Measurements from ENCODE around the gene ECT2L. TPM values are rescaled to one million over a fixed set of nuclear protein-coding genes. Genes with fewer than 3 reads are reported as not detected.
A peak's percentile ranks its signal among the peaks of the same experiment; 100 is the strongest.

The ECT2L gene
- polyA plus RNA-seq (ENCODE audit: insufficient read length in 4 of 4) = under 1 TPM; 0.19 to 0.60 (median 0.27) TPM

- DNase-seq (ENCODE audit: low read depth in 4 of 4, low spot score in 3 of 4) = no peak
These were observed at the start of gene ECT2L for GRCh38 chr6:138795809-138796603. TSS of gene ECT2L (plus strand) at chr6:138796087. CDS start at chr6:138813275, 17,188 bp downstream.

GRCh38 chr6:138752017-138752416 lies 43.9 kb upstream of the ECT2L start:
- DNase-seq (ENCODE audit: low read depth in 4 of 4, low spot score in 3 of 4) = no peak

- DNase-seq (ENCODE audit: low read depth in 4 of 4, low spot score in 3 of 4) = no peak
These were observed 38.8 kb upstream of the ECT2L start for GRCh38 chr6:138757136-138757535.

DNA sequence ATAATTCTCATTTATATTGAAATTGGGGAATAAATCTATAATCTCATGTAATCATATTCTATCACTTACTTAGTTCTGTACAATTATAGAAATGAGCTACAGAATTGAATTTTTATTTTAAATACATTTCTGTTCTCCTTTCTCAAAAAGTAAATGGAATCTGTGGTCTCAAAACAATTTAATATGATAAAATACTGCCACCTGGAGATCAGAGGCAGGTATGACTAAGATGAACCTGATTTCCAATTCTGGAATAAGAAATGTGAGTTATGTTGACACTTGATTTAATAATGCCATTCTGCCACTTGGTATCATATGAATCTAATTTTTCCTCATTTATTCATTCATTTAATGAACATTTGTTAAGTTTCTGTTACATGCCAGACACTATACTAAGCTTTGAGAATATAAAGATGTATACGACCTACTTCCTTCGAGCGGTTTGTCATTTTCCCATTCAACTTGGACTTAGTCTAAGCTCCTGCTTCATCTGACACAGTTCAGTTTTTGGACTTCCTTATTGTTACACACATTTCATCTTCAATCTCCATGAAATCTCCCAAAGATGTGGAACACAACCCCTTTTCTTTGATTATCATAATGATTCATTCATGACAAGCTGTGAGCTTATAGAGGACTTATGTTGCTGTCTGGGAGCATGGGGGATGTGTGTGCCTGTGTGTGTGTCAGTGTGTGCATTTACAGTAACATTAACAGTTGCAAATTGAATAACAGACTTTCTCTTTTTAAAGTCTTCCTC lies 29.8 kb upstream of the ECT2L start:
- DNase-seq (ENCODE audit: low read depth in 4 of 4, low spot score in 3 of 4) = peak in 1 of 4 donors; percentile 22

GRCh38 chr6:138769102-138769676 lies 26.7 kb upstream of the ECT2L start:
- no peak for DNase-seq (ENCODE audit: low read depth in 4 of 4, low spot score in 3 of 4)

DNA sequence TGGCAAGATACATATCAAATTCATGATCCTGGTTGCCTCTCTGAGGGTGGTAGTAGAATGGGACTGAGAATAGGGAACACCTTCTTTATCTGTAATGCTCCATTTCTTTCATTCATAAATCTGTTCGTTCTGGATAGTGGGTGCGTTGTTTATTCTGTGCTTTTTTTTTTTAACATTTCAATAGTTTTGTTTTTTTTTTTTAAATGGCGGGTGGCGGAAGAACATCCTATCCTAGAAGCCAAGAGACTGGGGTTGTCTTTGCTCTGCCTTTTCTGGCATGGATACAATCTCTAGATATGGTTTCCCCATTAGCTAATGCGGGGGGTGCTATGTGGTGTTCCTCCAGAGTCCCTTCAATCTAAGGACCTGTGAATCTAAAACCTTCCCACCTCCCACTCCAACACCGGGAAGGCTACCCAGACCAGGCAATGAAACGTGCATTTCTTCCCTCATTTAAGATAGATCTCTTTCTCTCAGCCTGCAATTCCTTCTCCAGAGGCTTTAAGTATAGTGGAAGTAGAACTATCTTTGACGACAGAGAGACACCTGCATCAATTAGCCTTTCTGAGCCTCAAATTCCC lies 23.2 kb upstream of the ECT2L start:
- no peak for DNase-seq (ENCODE audit: low read depth in 4 of 4, low spot score in 3 of 4)

DNA sequence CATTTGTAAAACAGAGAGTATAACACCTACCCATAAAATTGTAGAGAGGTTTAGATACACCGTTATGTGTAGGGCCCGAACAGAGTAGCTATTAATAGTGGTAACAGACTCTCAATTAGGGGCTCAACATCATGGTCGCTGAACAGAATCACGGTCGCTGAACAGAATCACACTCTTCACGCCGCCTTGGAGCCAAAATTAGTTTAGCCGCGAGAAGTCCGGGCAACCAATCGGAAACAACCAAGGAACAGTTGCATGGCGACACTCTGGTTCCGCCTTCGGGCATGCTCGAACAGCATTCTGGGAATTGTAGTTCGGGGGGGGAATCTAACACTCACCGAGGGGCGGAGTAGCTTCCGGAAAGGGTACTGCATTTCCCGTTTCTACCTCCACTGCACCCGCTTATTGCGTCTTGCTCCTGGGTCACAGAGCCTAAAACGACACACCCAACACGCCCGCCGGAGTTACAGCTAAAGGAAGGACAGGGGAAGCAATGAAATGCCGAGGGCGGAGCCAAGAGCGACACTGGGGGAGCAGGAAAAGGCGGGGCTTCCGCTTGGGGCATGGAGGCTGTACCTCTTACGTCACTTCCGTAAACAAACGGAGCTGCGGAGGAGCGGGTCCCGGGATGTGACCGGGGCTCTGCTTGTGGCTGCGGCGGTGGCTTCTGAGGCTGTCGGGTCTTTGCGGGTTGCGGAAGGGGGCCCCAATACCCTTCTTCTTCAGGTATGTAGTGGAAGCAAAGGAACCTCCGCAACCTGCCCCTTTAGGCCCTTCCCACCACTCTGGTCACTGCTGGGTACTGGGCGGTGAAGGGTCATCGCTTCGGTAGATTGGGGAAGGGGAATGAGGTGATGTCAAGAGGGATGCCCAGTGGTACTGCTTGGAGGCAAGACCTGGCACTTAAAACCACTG lies 22.5 kb upstream of the ECT2L start, which contains the start of gene CCDC28A:
Gene CCDC28A (plus strand): TSS at position 593 of the 915 bp plus-strand sequence. CDS start 2,352 bp downstream, outside the sequence.
- peak; percentile 91 to 96 (median 94) for DNase-seq (ENCODE audit: low read depth in 4 of 4, low spot score in 3 of 4)

- no peak for DNase-seq (ENCODE audit: low read depth in 4 of 4, low spot score in 3 of 4)
These were observed 21.5 kb upstream of the ECT2L start for GRCh38 chr6:138774370-138774769.

DNA sequence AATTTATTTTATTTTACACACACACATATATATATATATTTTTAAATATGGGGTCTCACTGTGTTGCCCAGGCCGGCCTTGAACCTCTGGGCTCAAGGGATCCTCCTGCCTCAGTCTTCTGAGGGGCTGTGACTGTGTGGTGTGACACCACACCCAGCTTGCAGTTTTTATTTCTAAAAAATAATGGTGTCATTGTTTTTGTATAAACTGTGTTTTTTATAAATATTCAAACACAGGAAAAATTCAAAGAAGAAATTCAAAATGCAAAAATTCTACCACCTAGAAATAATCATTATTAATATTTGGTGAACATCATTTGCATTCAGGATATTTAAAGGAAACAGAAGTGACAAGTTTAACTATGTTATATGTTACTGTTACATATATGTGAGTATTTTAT lies 19.2 kb upstream of the ECT2L start:
- no peak for DNase-seq (ENCODE audit: low read depth in 4 of 4, low spot score in 3 of 4)

GRCh38 chr6:138778331-138778730 lies 17.6 kb upstream of the ECT2L start:
- DNase-seq (ENCODE audit: low read depth in 4 of 4, low spot score in 3 of 4) = no peak

DNA sequence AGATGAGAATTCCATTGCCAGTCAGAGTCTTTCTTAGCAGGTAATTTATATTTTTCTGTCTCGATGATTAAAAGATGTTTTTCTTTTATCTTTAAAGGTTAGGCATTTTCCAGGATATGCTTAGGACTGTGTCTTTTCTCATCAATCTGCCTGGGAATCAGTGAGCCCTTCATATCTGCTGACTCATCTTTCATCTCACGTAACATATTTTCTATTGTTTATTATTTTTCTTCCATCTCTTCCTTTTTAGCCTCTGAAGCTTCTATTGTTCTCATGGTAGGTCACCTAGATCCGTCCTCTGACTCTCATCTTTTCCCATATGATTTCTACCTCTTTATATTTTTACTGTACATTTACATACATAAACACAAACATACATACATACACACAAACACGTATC lies 13.6 kb upstream of the ECT2L start:
- DNase-seq (ENCODE audit: low read depth in 4 of 4, low spot score in 3 of 4) = no peak

DNA sequence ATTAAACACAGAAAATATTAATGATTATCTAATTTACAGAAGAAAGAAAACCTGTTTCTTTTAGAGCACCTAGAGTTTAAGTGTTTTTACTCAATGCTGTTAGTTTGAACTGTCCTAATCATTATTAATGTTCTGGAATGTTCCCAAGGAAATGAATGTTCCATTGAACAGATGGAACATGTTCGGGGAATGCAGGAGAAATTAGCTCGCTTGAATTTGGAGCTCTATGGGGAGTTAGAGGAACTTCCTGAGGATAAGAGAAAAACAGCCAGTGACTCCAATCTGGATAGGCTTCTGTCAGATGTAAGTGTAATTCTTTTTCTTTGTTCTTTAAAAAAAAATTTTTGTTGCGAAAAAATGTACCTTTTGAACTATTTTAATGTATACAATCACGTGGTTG lies 10.8 kb upstream of the ECT2L start:
- no peak for DNase-seq (ENCODE audit: low read depth in 4 of 4, low spot score in 3 of 4)

GRCh38 chr6:138785980-138786379 lies 9.9 kb upstream of the ECT2L start:
- DNase-seq (ENCODE audit: low read depth in 4 of 4, low spot score in 3 of 4) = no peak

GRCh38 chr6:138787138-138787537 lies 8.7 kb upstream of the ECT2L start:
- no peak for DNase-seq (ENCODE audit: low read depth in 4 of 4, low spot score in 3 of 4)

DNA sequence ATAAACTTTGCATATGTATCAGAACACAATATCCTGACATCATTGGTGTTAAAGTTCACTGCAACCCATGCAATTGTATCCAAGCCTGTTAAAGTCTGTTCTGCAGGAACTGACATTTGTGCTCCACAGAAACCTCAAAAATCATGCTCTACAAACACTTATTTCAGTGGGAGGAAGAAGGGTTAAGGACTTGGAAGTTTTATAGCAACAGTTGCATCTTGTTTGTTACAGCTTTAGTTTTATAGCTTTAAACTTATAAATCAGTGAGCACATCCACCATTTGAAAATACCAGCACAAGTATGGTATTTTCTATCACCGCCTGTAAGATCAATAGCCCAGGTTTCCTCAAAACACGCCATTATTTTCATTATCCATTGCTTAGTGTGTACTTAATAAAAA lies 884 bp downstream of the ECT2L start:
- no peak for DNase-seq (ENCODE audit: low read depth in 4 of 4, low spot score in 3 of 4)

- no peak for DNase-seq (ENCODE audit: low read depth in 4 of 4, low spot score in 3 of 4)
These were observed 2.0 kb downstream of the ECT2L start for GRCh38 chr6:138797806-138798446.

- DNase-seq (ENCODE audit: low read depth in 4 of 4, low spot score in 3 of 4) = no peak
These were observed 4.7 kb downstream of the ECT2L start for GRCh38 chr6:138800377-138801150.

DNA sequence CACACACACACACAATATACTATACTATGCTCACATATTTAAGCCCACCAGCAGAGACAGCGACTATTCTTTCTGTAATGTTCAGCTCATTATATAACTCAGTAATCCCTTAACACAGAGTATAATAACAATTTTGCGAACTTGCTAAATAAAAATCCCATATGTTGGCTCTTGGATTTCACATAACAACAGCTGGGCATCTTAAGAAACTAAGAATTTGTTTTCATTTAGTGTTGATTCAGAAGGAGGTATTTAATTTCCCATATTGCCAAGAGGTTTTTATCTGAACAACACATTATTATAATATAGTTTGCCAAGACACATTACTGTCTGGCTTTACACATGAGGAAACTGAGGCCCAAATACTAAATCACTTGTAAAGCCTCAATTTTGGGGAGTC lies 7.4 kb downstream of the ECT2L start:
- DNase-seq (ENCODE audit: low read depth in 4 of 4, low spot score in 3 of 4) = no peak

DNA sequence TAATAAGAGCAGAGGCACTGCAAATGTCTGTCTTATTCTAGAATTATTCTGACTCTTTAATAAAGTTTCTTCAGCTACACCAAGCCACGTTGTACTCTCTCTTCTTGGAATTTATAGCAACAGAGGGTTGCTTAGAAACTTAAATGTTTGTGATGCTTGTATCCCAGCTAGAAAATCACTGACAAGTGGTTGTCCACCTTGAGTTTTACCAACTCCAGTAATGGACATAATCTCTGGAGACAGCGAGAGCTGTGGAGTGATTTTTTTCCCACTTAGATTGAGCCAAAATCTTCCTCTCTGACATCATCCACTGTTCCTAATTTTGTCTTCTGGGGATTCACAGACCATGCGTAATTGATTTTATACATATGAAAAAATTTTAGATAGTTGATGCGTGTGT lies 8.0 kb downstream of the ECT2L start:
- DNase-seq (ENCODE audit: low read depth in 4 of 4, low spot score in 3 of 4) = no peak
